Uterus (tissue), 2 donors: ENCODE results near the gene TMEM156.

ENCODE experiments used
- CTCF ChIP-seq, 4 experiments: fragments of 200-600 bp in 2 of 4; fragments of 450-650 bp in 2 of 4; sonication (generic) in 2 of 4; IDR thresholded peaks; one replicate each; pipeline ENCODE4 v1.5.1; 2016 to 2019; ENCODE audit warnings: antibody characterized with exemption in 4 of 4, mild to moderate bottlenecking in 2 of 4, moderate library complexity in 1 of 4
- POLR2A ChIP-seq, 2 donors: fragments of 450-650 bp; IDR thresholded peaks; one replicate each; pipeline ENCODE4 v1.6.1; 2016; ENCODE audit warnings: antibody characterized with exemption in 2 of 2, mild to moderate bottlenecking in 1 of 2, moderate library complexity in 1 of 2

- TF ChIP-seq CTCF (IDR thresholded peaks at IDR 0.05) (no peak), POLR2A (IDR thresholded peaks at IDR 0.05) (no peak)
These were observed 27.5 kb downstream of the TMEM156 start for GRCh38 chr4:39004758-39005157.
